ENCODE results near the gene KRT25. TPM values are rescaled to one million over a fixed set of nuclear protein-coding genes. Genes with fewer than 3 reads are reported as not detected.

The KRT25 gene
- total RNA-seq, 1 experiment from 2014 or later = not detected

DNA sequence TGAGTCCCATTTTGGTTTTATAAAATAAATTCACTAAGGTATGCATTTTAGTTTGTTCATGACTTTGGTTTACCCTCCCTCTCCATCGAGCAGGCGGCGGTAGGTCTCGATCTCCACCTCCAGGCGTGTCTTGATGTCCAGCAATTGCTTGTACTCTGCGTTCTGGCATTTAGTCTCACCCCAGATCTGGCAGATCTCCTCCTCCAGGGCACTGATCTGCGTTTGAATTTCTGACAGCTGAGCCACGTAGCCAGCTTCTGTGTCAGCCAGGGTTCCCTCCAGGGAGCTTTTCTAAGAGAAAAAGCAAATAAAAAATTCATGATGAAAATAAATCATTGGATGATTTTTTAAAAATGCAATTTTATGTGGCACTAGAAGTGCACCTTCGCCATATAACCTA, 55.8 kb downstream of the KRT25 start:
- no peak for DNase-seq (ENCODE audit: low read depth)

Other genes starting within 250 kb of the KRT25 start
- 0.26 TPM in 1 of 2 replicates, not detected in the other for gene CCR7, start 189.9 kb downstream of the KRT25 start, total RNA-seq (2014; rRNA removed)
- 118 and 138 TPM in 2 replicates for gene SMARCE1, start 107.5 kb downstream of the KRT25 start, total RNA-seq (2014; rRNA removed)
- not detected in 2 replicates for gene KRT222, start 90.2 kb downstream of the KRT25 start, total RNA-seq (2014; rRNA removed)
- not detected in 2 replicates for gene KRT24, start 51.6 kb downstream of the KRT25 start, total RNA-seq (2014; rRNA removed)
- not detected in 2 replicates for gene KRT26, start 16.9 kb upstream of the KRT25 start, total RNA-seq (2014; rRNA removed)
- gene KRT27, start 27.2 kb upstream of the KRT25 start, total RNA-seq (2014; rRNA removed) = not detected in 2 replicates
- not detected in 2 replicates for gene KRT28, start 44.6 kb upstream of the KRT25 start, total RNA-seq (2014; rRNA removed)
- gene KRT10, start 67.3 kb upstream of the KRT25 start, total RNA-seq (2014; rRNA removed) = 20.1 and 33.0 TPM in 2 replicates
- gene KRT12, start 111.9 kb upstream of the KRT25 start, total RNA-seq (2014; rRNA removed) = not detected in 2 replicates
- gene KRT20, start 129.9 kb upstream of the KRT25 start, total RNA-seq (2014; rRNA removed) = not detected in 2 replicates
- gene KRT23, start 182.3 kb upstream of the KRT25 start, total RNA-seq (2014; rRNA removed) = not detected in 2 replicates
- not detected in 2 replicates for gene KRT39, start 211.6 kb upstream of the KRT25 start, total RNA-seq (2014; rRNA removed)
- not detected in 2 replicates for gene KRT40, start 229.0 kb upstream of the KRT25 start, total RNA-seq (2014; rRNA removed)
- gene KRTAP3-3, start 238.8 kb upstream of the KRT25 start, total RNA-seq (2014; rRNA removed) = not detected in 2 replicates
- not detected in 2 replicates for gene KRTAP3-2, start 244.6 kb upstream of the KRT25 start, total RNA-seq (2014; rRNA removed)

Data from LHCN-M2 (cell line).